Gastroesophageal sphincter (tissue), 3 donors: Measurements from ENCODE around the gene AHCTF1.

Experiments used
- CTCF ChIP-seq, 4 experiments: fragments of 200-600 bp in 2 of 4; fragments of 450-650 bp in 2 of 4; sonication (generic) in 1 of 4; IDR thresholded peaks; one replicate each; pipeline ENCODE4 v1.5.1; 2017 to 2019; ENCODE audit warnings: antibody characterized with exemption in 4 of 4, mild to moderate bottlenecking in 2 of 4, moderate library complexity in 2 of 4
- POLR2AphosphoS5 ChIP-seq: sonication (generic); formaldehyde crosslinking; IDR thresholded peaks from one replicate; pipeline ENCODE4 v1.6.1; 2017; ENCODE audit warnings: antibody characterized with exemption

GRCh38 chr1:246827396-246827795, 104.4 kb downstream of the AHCTF1 start:
- TF ChIP-seq CTCF (IDR thresholded peaks at IDR 0.05) (no peak), POLR2AphosphoS5 (no peak)
